Cardiac fibroblast (primary cell): ENCODE data around the gene SMIM20.

Experiments
- DNase-seq, 2 donors: peaks; one replicate each; pipeline versions ENCODE4 v3.0.0 to v3.0.0-alpha.2; 2010; ENCODE audit warnings: low read depth in 2 of 2
- H3K4me3 ChIP-seq, 2 donors: replicated peaks in 1 of 2; 1 replicate in 1 of 2; 2 replicates in 1 of 2; pipeline ENCODE4 v1.5.1; 2011; ENCODE audit warnings: low read depth in 2 of 2, low read length in 2 of 2, mild to moderate bottlenecking in 2 of 2, moderate library complexity in 1 of 2
- CTCF ChIP-seq: IDR thresholded peaks from one replicate; pipeline ENCODE4 v1.5.1; 2011; ENCODE audit warnings: low read depth, mild to moderate bottlenecking, low read length, inconsistent platforms

SMIM20 gene

GRCh38 chr4:25977397-25978170 lies 63.6 kb downstream of the SMIM20 start:
- H3K4me3 ChIP-seq, result no peak overlapping the region
- DNase-seq, result no peak
- no peak for TF ChIP-seq CTCF

- DNase-seq, result peak in 1 of 2 donors; percentile 17
- no peak for TF ChIP-seq CTCF
- H3K4me3 ChIP-seq, result no peak overlapping the region
These were observed 64.3 kb downstream of the SMIM20 start for GRCh38 chr4:25978327-25978726.
